Psoas muscle (tissue), 8 donors: ENCODE data around the gene ARHGAP12. TPM values are rescaled to one million over a fixed set of nuclear protein-coding genes. Genes with fewer than 3 reads are reported as not detected.

Experiments
- ATAC-seq, 4 donors: fragments of 200-7000 bp; cut with Tn5 transposase; one replicate each; pipeline ENCODE4 v1.9.1; 2020; ENCODE audit warnings: moderate library complexity in 3 of 4, mild to moderate bottlenecking in 2 of 4
- DNase-seq, 2 donors: peaks; one replicate each; pipeline ENCODE4 v3.0.0-alpha.2; 2020
- H3K27ac ChIP-seq: fragments of 200-600 bp; one replicate; pipeline ENCODE4 v1.8.0; 2022
- H3K27me3 ChIP-seq, 3 donors: fragments of 200-600 bp in 1 of 3; one replicate each; pipeline versions ENCODE4 v1.6.1 to v1.8.0; 2013 to 2022; ENCODE audit warnings: low read length in 2 of 3, mild to moderate bottlenecking in 2 of 3, moderate library complexity in 1 of 3; ENCODE audit not compliant: insufficient read depth in 3 of 3
- H3K36me3 ChIP-seq, 2 donors: fragments of 200-600 bp in 1 of 2; one replicate each; pipeline versions ENCODE4 v1.6.1 to v1.8.0; 2013 to 2022; ENCODE audit warnings: low read depth in 1 of 2, mild to moderate bottlenecking in 1 of 2, moderate library complexity in 1 of 2; ENCODE audit not compliant: insufficient read depth in 1 of 2
- H3K4me1 ChIP-seq: fragments of 200-600 bp; one replicate; pipeline ENCODE4 v1.8.0; 2022
- H3K4me3 ChIP-seq: fragments of 200-600 bp; one replicate; pipeline ENCODE4 v1.8.0; 2022; ENCODE audit warnings: mild to moderate bottlenecking
- H3K9me3 ChIP-seq: fragments of 200-600 bp; one replicate; pipeline ENCODE4 v1.8.0; 2022
- CTCF ChIP-seq: fragments of 200-600 bp; IDR thresholded peaks from one replicate; pipeline ENCODE4 v1.8.0; 2022; ENCODE audit warnings: antibody characterized with exemption
- WGBS, 3 donors: extraction: QIAGEN DNeasy Blood & Tissue Kit; methylation state at CpG; one replicate each; pipeline versions ENCODE4 v1.1.6 to v1.1.7; 2013; 5-methylcytosine and 5-hydroxymethylcytosine counted together
- intact Hi-C, 2 donors: fragments of 100-400 bp; cut with DNase I; formaldehyde crosslinking; loops; one replicate each; pipeline versions ENCODE4 v1.11.0 to v1.14.2; 2022
- polyA plus RNA-seq, 3 donors: library from polyadenylated mRNA; stranded (reverse); fragments of 200-250 nt; gene quantifications; one replicate each; pipeline ENCODE4 v1.2.3, GENCODE V29; 2013
- total RNA-seq, 4 donors: library from RNA; stranded (reverse); fragmentation: NEBNext Ultra II Directional in 2 of 4; extraction: Animal tissue kit (Norgen Biotek cat#: 25700) in 2 of 4; gene quantifications; one replicate each; pipeline versions ENCODE4 v1.2.1 to v1.2.4, GENCODE V29; 2021 to 2023
- donor health status: healthy with polysubstance abuse.
- donor health status: DM: no; HTN: no; CAD: no; lungs with moderate emphysema.
- donor health status: Bipolar disorder and iron deficiency.
- donor health status: healthy.
- donor health status: DM: yes; HTN: yes; CAD: no.
- donor health status: DM: no; HTN: no; CAD: no.
- donor health status: DM: no; HTN: no; CAD: no.
- donor health status: DM: yes; HTN: yes; CAD: no.

The ARHGAP12 gene
- total and polyA plus RNA-seq, 7 donors: 8.2 to 18.2 (median 11.8) TPM

- TF ChIP-seq CTCF: no peak
- intact Hi-C loops: no loop called here
- Histone ChIP-seq H3K27ac (no peak overlapping the region), H3K36me3 (peaks cover 0 to 7% of the 10 kb centered on the region in 2 donors), H3K27me3 (no peaks in the 10 kb centered on the region), H3K4me1 (no peaks in the 10 kb centered on the region), H3K9me3 (no peaks in the 10 kb centered on the region), H3K4me3 (no peak overlapping the region)
- WGBS, 3 donors: 69 to 80% (median 71%) methylated on average over 2 of the region's 2 CpGs
- no peak for ATAC-seq
- no peak for DNase-seq
Measured at GRCh38 chr10:31853629-31854028, 75.0 kb downstream of the ARHGAP12 start.

DNA sequence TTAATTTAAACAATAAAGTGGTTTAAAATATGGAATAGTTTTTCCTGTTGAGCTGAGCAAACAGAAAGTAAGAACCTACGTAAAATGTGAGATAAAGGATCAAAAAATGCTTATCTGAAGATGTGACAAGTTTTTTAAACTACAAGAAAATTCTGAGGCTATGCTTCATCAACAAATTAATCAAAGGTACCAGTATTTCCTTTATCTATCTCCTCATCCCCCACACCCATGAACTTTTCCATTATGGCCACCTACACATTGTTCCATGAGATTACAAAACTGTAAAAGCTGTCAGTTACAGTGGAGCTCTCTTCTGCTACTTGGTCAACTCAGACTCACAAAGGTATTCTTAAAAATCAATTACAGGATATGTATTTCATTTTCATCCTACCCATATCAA lies 77.4 kb downstream of the ARHGAP12 start:
- intact Hi-C loops: no loop called here
- H3K4me1 ChIP-seq: no peaks in the 10 kb centered on the region
- WGBS, 3 donors: 97 to 100% (median 98%) methylated on average over 1 of the region's 1 CpG
- H3K36me3 ChIP-seq: no peaks in the 10 kb centered on the region
- H3K9me3 ChIP-seq: no peaks in the 10 kb centered on the region
- no peak overlapping the region for H3K4me3 ChIP-seq
- no peaks in the 10 kb centered on the region for H3K27me3 ChIP-seq
- no peak for TF ChIP-seq CTCF
- ATAC-seq (no peak), DNase-seq (no peak)
- no peak overlapping the region for H3K27ac ChIP-seq

DNA sequence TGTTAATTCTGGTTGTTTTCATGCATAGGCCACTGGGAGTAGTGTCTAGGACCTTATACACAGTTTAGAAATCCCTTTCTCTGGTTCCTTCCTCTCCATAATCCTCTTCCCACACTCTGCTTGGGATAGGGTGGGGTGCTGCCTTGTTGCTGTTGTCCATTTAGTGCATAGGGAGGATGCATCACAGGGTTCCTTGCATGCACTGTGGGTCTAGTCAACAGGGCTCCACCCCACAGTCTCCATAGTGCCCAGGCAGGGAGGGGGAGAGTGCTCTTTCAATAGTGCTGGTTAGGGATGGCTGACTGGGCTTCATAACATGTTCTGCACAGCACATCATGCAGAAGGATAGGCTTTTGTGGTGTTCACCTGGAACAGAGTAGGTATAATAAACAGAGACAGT lies 81.1 kb downstream of the ARHGAP12 start:
- DNase-seq: no peak

DNA sequence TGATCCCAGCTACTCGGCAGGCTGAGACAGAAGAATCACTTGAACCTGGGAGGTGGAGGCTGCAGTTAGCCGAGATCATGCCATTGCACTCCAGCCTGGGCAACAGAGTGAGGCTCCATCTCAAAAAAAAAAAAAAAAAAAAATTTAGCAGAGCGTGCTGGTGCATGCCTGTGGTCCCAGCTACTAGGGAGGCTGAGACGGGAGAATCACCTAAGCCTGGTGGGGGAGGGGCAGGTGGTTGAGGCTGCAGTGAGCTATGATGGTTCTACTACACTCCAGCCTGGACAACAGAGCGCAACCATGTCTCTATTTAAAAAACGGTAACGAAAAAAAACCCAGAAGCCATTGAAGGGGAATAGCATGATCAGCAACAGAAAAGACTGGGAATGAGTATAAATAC lies 89.9 kb downstream of the ARHGAP12 start:
- 95 to 98% (median 98%) methylated on average over 7 of the region's 7 CpGs for WGBS, 3 donors

More for the DNA sequence above, 81.1 kb downstream of the ARHGAP12 start:
- Histone ChIP-seq H3K4me1 (no peaks in the 10 kb centered on the region), H3K27ac (no peak overlapping the region), H3K4me3 (no peak overlapping the region), H3K36me3 (no peaks in the 10 kb centered on the region), H3K27me3 (no peaks in the 10 kb centered on the region), H3K9me3 (no peaks in the 10 kb centered on the region)
- ATAC-seq: no peak
- no peak for TF ChIP-seq CTCF
- intact Hi-C loops: no loop called here

More for the DNA sequence above, 89.9 kb downstream of the ARHGAP12 start:
- Histone ChIP-seq H3K4me1 (no peaks in the 10 kb centered on the region), H3K27ac (no peak overlapping the region), H3K36me3 (peaks cover 0 to 3% of the 10 kb centered on the region in 2 donors), H3K27me3 (no peaks in the 10 kb centered on the region), H3K4me3 (no peak overlapping the region), H3K9me3 (no peaks in the 10 kb centered on the region)
- TF ChIP-seq CTCF: no peak
- intact Hi-C loops: no loop called here
- no peak for ATAC-seq
- DNase-seq: no peak
